Fibroblast of lung (primary cell): Measurements from ENCODE around the gene VWA1. TPM values are rescaled to one million over a fixed set of nuclear protein-coding genes. Genes with fewer than 3 reads are reported as not detected.

ENCODE experiments used
- DNase-seq, 2 donors: peaks; one replicate each; pipeline versions ENCODE4 v3.0.0 to v3.0.0-alpha.2; 2010; ENCODE audit warnings: low read depth in 2 of 2
- H2AFZ ChIP-seq: 2 replicates; pipeline ENCODE4 v1.5.1; 2012; ENCODE audit warnings: low read length, control low read depth, inconsistent platforms
- H3K27ac ChIP-seq: 2 replicates; pipeline ENCODE4 v1.5.1; 2011; ENCODE audit warnings: low read length, control low read depth; ENCODE audit not compliant: insufficient read depth
- H3K27me3 ChIP-seq: 2 replicates; pipeline ENCODE4 v1.5.1; 2011; ENCODE audit warnings: mild to moderate bottlenecking, low read length; ENCODE audit not compliant: control insufficient read depth, insufficient read depth
- H3K36me3 ChIP-seq: 2 replicates; pipeline ENCODE4 v1.5.1; 2011; ENCODE audit warnings: low read length; ENCODE audit not compliant: control insufficient read depth, insufficient read depth
- H3K4me1 ChIP-seq: 2 replicates; pipeline ENCODE4 v1.5.1; 2011; ENCODE audit warnings: low read length; ENCODE audit not compliant: control insufficient read depth, insufficient read depth; ENCODE audit errors: extremely low read depth
- H3K4me2 ChIP-seq: 2 replicates; pipeline ENCODE4 v1.5.1; 2011; ENCODE audit warnings: low read length, control low read depth; ENCODE audit not compliant: insufficient read depth; ENCODE audit errors: extremely low read depth
- H3K4me3 ChIP-seq, 4 experiments: fragments of 200-600 bp in 1 of 4; sonication (generic) in 1 of 4; replicated peaks in 1 of 4; 2 replicates each; pipeline ENCODE4 v1.5.1; 2011 to 2016; ENCODE audit warnings: low read length in 4 of 4, low read depth in 3 of 4, mild to moderate bottlenecking in 3 of 4, control low read depth in 2 of 4, inconsistent platforms in 1 of 4, mixed read lengths in 1 of 4; ENCODE audit not compliant: insufficient read depth in 1 of 4; ENCODE audit errors: control extremely low read depth in 1 of 4
- H3K79me2 ChIP-seq: 2 replicates; pipeline ENCODE4 v1.5.1; 2012; ENCODE audit warnings: mild to moderate bottlenecking, low read length, inconsistent platforms; ENCODE audit not compliant: control insufficient read depth, insufficient read depth
- H3K9ac ChIP-seq: 2 replicates; pipeline ENCODE4 v1.5.1; 2011; ENCODE audit warnings: mild to moderate bottlenecking, low read length, control low read depth; ENCODE audit not compliant: insufficient read depth
- H3K9me3 ChIP-seq: 2 replicates; pipeline ENCODE4 v1.5.1; 2012; ENCODE audit warnings: low read depth, low read length; ENCODE audit not compliant: control insufficient read depth, insufficient read depth
- H4K20me1 ChIP-seq: 2 replicates; pipeline ENCODE4 v1.5.1; 2011; ENCODE audit warnings: low read length; ENCODE audit not compliant: control insufficient read depth, insufficient read depth; ENCODE audit errors: extremely low read depth
- CTCF ChIP-seq, 2 donors: IDR thresholded peaks in 1 of 2; conservative IDR thresholded peaks in 1 of 2; 1 replicate in 1 of 2; 2 replicates in 1 of 2; pipeline ENCODE4 v1.5.1; 2011 to 2012; ENCODE audit warnings: low read length in 2 of 2, control low read depth in 1 of 2, inconsistent platforms in 1 of 2, low read depth in 1 of 2, mild to moderate bottlenecking in 1 of 2
- EZH2 ChIP-seq: IDR thresholded peaks from 2 replicates; pipeline ENCODE4 v1.5.1; 2012; ENCODE audit warnings: low read length, control low read depth, mild to moderate bottlenecking; ENCODE audit errors: missing control alignments
- polyA plus RNA-seq, 2 donors: library from polyadenylated mRNA; depleted of rRNA in 1 of 2; stranded (reverse) in 1 of 2; unstranded in 1 of 2; fragments of >200 nt; gene quantifications; 2 replicates each; pipeline ENCODE4 v1.2.1, GENCODE V29; 2011 to 2012; ENCODE audit warnings: missing spikeins in 1 of 2
- total RNA-seq: library from RNA; depleted of rRNA; stranded (reverse); fragments of >200 nt; gene quantifications from 2 replicates; pipeline ENCODE4 v1.2.1, GENCODE V29; 2014

VWA1 gene
- total and polyA plus RNA-seq, 2 donors (not counting 1 experiment from before 2014, with no cell fraction given), result 2.5 to 3.1 TPM

- H3K27me3 ChIP-seq, result no peaks in the 10 kb centered on the region
- H3K4me2 ChIP-seq, result peak overlapping the region; percentile 25
- TF ChIP-seq CTCF (conservative IDR thresholded peaks at IDR 0.05 in 1 of 2, IDR thresholded peaks at IDR 0.05 in 1 of 2; ENCODE audit: low read depth in 1 of 2, low read length in 2 of 2), result no peak
- TF ChIP-seq EZH2, result no peak
- no peaks in the 10 kb centered on the region for H3K79me2 ChIP-seq
- H2AFZ ChIP-seq, result peak overlapping the region; percentile 49
- peaks cover 4% of the 10 kb centered on the region for H3K4me1 ChIP-seq
- no peak for DNase-seq
- no peaks in the 10 kb centered on the region for H3K9me3 ChIP-seq
- no peaks in the 10 kb centered on the region for H3K36me3 ChIP-seq
- H3K4me3 ChIP-seq, result peak overlapping the region in 1 of 4 experiments; percentile 27
- no peak overlapping the region for H3K27ac ChIP-seq
- H3K9ac ChIP-seq, result peak overlapping the region; percentile 23
- H4K20me1 ChIP-seq, result no peaks in the 10 kb centered on the region
Measured at GRCh38 chr1:1419363-1419812, 16.1 kb upstream of the VWA1 start.

- Histone ChIP-seq H3K9ac (peak overlapping the region; percentile 23), H3K4me1 (peaks cover 4% of the 10 kb centered on the region), H2AFZ (peak overlapping the region; percentile 49), H4K20me1 (no peaks in the 10 kb centered on the region), H3K9me3 (no peaks in the 10 kb centered on the region), H3K27ac (no peak overlapping the region), H3K36me3 (no peaks in the 10 kb centered on the region), H3K79me2 (no peaks in the 10 kb centered on the region), H3K27me3 (no peaks in the 10 kb centered on the region), H3K4me3 (peak overlapping the region in 2 of 4 experiments; percentile 10 to 27), H3K4me2 (peak overlapping the region; percentile 25)
- no peak for DNase-seq
- TF ChIP-seq CTCF (conservative IDR thresholded peaks at IDR 0.05 in 1 of 2, IDR thresholded peaks at IDR 0.05 in 1 of 2; ENCODE audit: low read depth in 1 of 2, low read length in 2 of 2), result no peak
- no peak for TF ChIP-seq EZH2
Measured at GRCh38 chr1:1419813-1420653, 15.5 kb upstream of the VWA1 start.

GRCh38 chr1:1420654-1421141, 14.8 kb upstream of the VWA1 start:
- H3K27ac ChIP-seq, result no peak overlapping the region
- TF ChIP-seq CTCF (conservative IDR thresholded peaks at IDR 0.05 in 1 of 2, IDR thresholded peaks at IDR 0.05 in 1 of 2; ENCODE audit: low read depth in 1 of 2, low read length in 2 of 2) (no peak), EZH2 (no peak)

More at GRCh38 chr1:1420654-1421141, 14.8 kb upstream of the VWA1 start:
- H3K27me3 ChIP-seq, result no peaks in the 10 kb centered on the region
- H3K36me3 ChIP-seq, result no peaks in the 10 kb centered on the region
- DNase-seq, result no peak
- H3K4me1 ChIP-seq, result peaks cover 4% of the 10 kb centered on the region
- no peaks in the 10 kb centered on the region for H3K9me3 ChIP-seq
- no peak overlapping the region for H3K4me3 ChIP-seq
- H3K9ac ChIP-seq, result no peak overlapping the region
- no peaks in the 10 kb centered on the region for H4K20me1 ChIP-seq
- no peak overlapping the region for H2AFZ ChIP-seq
- no peaks in the 10 kb centered on the region for H3K79me2 ChIP-seq
- H3K4me2 ChIP-seq, result no peak overlapping the region
